GM13977 (cell line): ENCODE data around the gene CH25H.

Experiments
- DNase-seq: peaks from one replicate; pipeline ENCODE4 v3.0.0; 2012; ENCODE audit warnings: low spot score
- in situ Hi-C: fragments of 300-500 bp; cut with MboI; formaldehyde crosslinking; loops from one replicate; pipeline ENCODE4 v1.12.0; 2022; ENCODE audit warnings: low sequenced_read_pairs, low pct_unique_long_range_greater_than_20kb, mixed read lengths, inconsistent platforms; ENCODE audit not compliant: unreplicated experiment
- TF ChIP-seq, protein P1 (sequence below): IDR thresholded peaks from 2 replicates; pipeline ENCODE4 v1.5.1; 2012; ENCODE audit warnings: mild to moderate bottlenecking, control low read depth; ENCODE audit not compliant: insufficient read depth; ENCODE audit errors: extremely low read depth, missing control alignments

Gene CH25H

GRCh38 chr10:89167915-89168314, 39.2 kb downstream of the CH25H start:
- TF ChIP-seq, protein P1, sequence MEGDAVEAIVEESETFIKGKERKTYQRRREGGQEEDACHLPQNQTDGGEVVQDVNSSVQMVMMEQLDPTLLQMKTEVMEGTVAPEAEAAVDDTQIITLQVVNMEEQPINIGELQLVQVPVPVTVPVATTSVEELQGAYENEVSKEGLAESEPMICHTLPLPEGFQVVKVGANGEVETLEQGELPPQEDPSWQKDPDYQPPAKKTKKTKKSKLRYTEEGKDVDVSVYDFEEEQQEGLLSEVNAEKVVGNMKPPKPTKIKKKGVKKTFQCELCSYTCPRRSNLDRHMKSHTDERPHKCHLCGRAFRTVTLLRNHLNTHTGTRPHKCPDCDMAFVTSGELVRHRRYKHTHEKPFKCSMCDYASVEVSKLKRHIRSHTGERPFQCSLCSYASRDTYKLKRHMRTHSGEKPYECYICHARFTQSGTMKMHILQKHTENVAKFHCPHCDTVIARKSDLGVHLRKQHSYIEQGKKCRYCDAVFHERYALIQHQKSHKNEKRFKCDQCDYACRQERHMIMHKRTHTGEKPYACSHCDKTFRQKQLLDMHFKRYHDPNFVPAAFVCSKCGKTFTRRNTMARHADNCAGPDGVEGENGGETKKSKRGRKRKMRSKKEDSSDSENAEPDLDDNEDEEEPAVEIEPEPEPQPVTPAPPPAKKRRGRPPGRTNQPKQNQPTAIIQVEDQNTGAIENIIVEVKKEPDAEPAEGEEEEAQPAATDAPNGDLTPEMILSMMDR, result no peak
- no peak for DNase-seq
- in situ Hi-C loops, result no loop called here

DNA sequence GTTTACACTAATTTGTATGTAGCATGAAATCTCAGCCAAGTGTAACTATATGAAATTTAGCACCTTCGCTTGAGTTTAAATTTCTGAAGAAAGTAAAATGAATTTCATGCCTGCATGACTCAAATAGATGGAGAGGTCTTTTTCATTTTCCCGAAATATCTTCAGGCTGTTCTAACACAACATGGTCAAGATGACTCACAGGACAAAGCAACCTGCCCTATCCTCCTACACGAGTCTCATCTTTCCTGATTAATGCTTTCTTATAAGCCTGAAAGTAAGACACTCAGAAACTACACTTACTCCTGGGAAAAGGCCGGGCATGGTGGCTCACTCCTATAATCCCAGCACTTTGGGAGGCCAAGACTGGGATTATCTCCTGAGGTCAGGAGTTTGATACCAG, 41.2 kb downstream of the CH25H start:
- TF ChIP-seq, protein P1, result no peak
- in situ Hi-C loops, result no loop called here
- DNase-seq, result no peak

- in situ Hi-C loops, result no loop called here
- TF ChIP-seq, protein P1, result no peak
Measured at GRCh38 chr10:89164920-89165319, 42.2 kb downstream of the CH25H start.

DNA sequence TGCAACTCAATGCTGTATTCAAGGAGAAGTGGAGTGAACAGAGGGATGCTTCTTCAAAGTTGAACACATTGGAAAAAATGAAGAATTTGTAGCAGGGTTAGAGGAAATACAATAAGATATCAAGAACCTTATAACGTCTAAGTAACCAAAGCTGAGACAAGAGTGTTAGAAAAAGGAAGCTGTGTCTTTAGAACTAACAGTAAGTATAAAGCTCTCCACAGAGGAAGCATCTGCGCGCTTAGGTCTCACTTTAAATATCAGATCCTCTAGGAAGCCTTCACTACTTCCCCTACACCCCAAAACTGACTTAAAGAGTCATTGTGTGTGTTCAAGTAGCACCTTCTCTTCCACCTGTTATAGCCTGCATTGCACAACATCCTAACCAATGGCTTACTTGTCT, 43.0 kb downstream of the CH25H start:
- DNase-seq, result no peak
- TF ChIP-seq, protein P1, result no peak
- in situ Hi-C loops, result no loop called here

More at GRCh38 chr10:89164920-89165319, 42.2 kb downstream of the CH25H start:
- no peak for DNase-seq

- in situ Hi-C loops, result no loop called here
- peak; percentile 64 for DNase-seq
Measured at GRCh38 chr10:89163265-89163995, 43.7 kb downstream of the CH25H start.

GRCh38 chr10:89162596-89162995, 44.5 kb downstream of the CH25H start:
- TF ChIP-seq, protein P1, result no peak
- DNase-seq, result no peak
- in situ Hi-C loops, result no loop called here

More at GRCh38 chr10:89163265-89163995, 43.7 kb downstream of the CH25H start:
- TF ChIP-seq, protein P1, result no peak
